ENCODE data around the gene TYMP. TPM values are rescaled to one million over a fixed set of nuclear protein-coding genes. Genes with fewer than 3 reads are reported as not detected.

The TYMP gene
- total RNA-seq, 1 experiment from 2014 or later, result 41.0 TPM

- intact Hi-C loops (cut with micrococcal nuclease), result no loop called here
Observed at GRCh38 chr22:50574383-50574755, 44.6 kb upstream of the TYMP start.

GRCh38 chr22:50573491-50574382, 43.9 kb upstream of the TYMP start:
- POLR2A ChIA-PET, result interaction anchor here (0.8 to 5.4 kb wide), 2 partner anchors 10 to 28 kb away, joined by 3 to 35 read pairs; partner anchors contain the start of genes KLHDC7B and SYCE3
- no TSS peak for BruUV-seq (replicated peaks)

More at GRCh38 chr22:50574383-50574755, 44.6 kb upstream of the TYMP start:
- DNase-seq (ENCODE audit: unreplicated experiment), result no peak
- Mint-ChIP-seq H3K9me3 (ENCODE audit: unreplicated experiment) (no peaks in the 10 kb centered on the region), H3K4me3 (ENCODE audit: unreplicated experiment) (no peak overlapping the region), H3K27me3 (ENCODE audit: insufficient read depth, unreplicated experiment) (no peaks in the 10 kb centered on the region), H3K4me1 (ENCODE audit: insufficient read depth, unreplicated experiment) (no peaks in the 10 kb centered on the region), H3K36me3 (ENCODE audit: insufficient read depth, unreplicated experiment) (peaks cover 51% of the 10 kb centered on the region), H3K27ac (ENCODE audit: low read depth, unreplicated experiment) (no peak overlapping the region)
- POLR2A ChIA-PET, result interaction anchor here (2.2 to 5.4 kb wide), 2 partner anchors 11 to 47 kb away, joined by 8 to 35 read pairs; partner anchors contain the start of gene SYCE3
- no TSS peak for BruUV-seq (replicated peaks)
- CTCF ChIA-PET, result interaction anchor here (0.8 to 2.2 kb wide), 4 partner anchors 11 to 117 kb away, joined by 3 to 13 read pairs (median 4); partner anchors contain the start of gene SYCE3
- TF ChIP-seq CTCF (IDR thresholded peaks at IDR 0.05; ENCODE audit: unreplicated experiment), result no peak

GRCh38 chr22:50572965-50573364, 43.2 kb upstream of the TYMP start:
- no peak overlapping the region for H3K4me3 Mint-ChIP-seq (ENCODE audit: unreplicated experiment)
- TF ChIP-seq CTCF (IDR thresholded peaks at IDR 0.05; ENCODE audit: unreplicated experiment), result no peak
- no peaks in the 10 kb centered on the region for H3K27me3 Mint-ChIP-seq (ENCODE audit: insufficient read depth, unreplicated experiment)
- DNase-seq (ENCODE audit: unreplicated experiment), result no peak
- no peaks in the 10 kb centered on the region for H3K4me1 Mint-ChIP-seq (ENCODE audit: insufficient read depth, unreplicated experiment)
- CTCF ChIA-PET, result interaction anchor here (0.6 to 2.2 kb wide), 4 partner anchors 9 to 136 kb away, joined by 3 to 13 read pairs (median 4); partner anchors contain the start of genes SCO2 and SYCE3
- BruUV-seq (replicated peaks), result no TSS peak
- intact Hi-C loops (cut with micrococcal nuclease), result no loop called here
- POLR2A ChIA-PET, result interaction anchor here (0.8 to 5.4 kb wide), 3 partner anchors 9 to 28 kb away, joined by 3 to 35 read pairs (median 3); partner anchors contain the start of genes CHKB, KLHDC7B and SYCE3
- H3K36me3 Mint-ChIP-seq (ENCODE audit: insufficient read depth, unreplicated experiment), result peaks cover 60% of the 10 kb centered on the region
- no peaks in the 10 kb centered on the region for H3K9me3 Mint-ChIP-seq (ENCODE audit: unreplicated experiment)
- no peak overlapping the region for H3K27ac Mint-ChIP-seq (ENCODE audit: low read depth, unreplicated experiment)

More at GRCh38 chr22:50573491-50574382, 43.9 kb upstream of the TYMP start:
- Mint-ChIP-seq H3K27ac (ENCODE audit: low read depth, unreplicated experiment) (no peak overlapping the region), H3K4me3 (ENCODE audit: unreplicated experiment) (no peak overlapping the region), H3K4me1 (ENCODE audit: insufficient read depth, unreplicated experiment) (no peaks in the 10 kb centered on the region), H3K36me3 (ENCODE audit: insufficient read depth, unreplicated experiment) (peaks cover 53% of the 10 kb centered on the region), H3K27me3 (ENCODE audit: insufficient read depth, unreplicated experiment) (no peaks in the 10 kb centered on the region), H3K9me3 (ENCODE audit: unreplicated experiment) (no peaks in the 10 kb centered on the region)
- no peak for DNase-seq (ENCODE audit: unreplicated experiment)
- intact Hi-C loops (cut with micrococcal nuclease), result no loop called here
- no peak for TF ChIP-seq CTCF (IDR thresholded peaks at IDR 0.05; ENCODE audit: unreplicated experiment)
- CTCF ChIA-PET, result no interaction called here
